ENCODE measurements around the gene MCEE.

DNA sequence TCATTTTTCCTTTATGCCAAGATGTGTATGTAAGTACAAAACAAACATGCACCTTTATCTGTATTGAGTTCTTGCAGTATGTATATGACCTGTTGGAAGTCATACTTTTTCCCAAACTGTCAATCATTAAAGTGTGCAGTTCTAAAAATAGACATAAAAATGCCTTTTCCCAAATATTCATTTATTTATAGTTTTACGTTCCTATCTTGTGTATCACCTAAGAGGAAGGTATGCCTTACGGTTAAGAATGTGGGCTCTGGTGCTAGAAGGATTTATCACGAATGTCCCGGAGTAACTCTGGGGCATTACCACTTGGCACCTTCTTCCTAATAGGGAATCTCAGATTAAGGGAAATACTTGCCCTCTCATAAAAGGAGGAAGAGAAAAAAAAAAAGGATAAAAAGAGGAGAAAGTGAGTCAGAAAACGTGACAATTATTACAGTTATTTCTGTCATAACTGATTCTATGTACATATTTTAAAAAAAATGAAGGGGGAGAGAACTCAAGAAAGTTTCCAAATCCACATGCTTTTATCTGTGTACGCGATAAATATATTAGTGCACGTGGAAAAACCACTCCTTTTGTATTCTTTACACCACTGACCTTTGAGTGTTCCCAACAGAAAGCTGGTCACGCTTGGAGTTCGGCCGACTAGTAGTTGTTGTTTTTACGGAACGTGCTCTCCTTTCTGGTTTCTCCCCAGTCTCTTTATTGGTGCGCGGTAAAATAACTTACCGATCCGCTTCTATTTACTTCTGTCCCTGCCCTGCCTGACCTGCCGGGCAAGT is 721 bp downstream of the MCEE start:
- no peak for TF ChIP-seq POLR2A (IDR thresholded peaks at IDR 0.05)
- TF ChIP-seq, protein P1, sequence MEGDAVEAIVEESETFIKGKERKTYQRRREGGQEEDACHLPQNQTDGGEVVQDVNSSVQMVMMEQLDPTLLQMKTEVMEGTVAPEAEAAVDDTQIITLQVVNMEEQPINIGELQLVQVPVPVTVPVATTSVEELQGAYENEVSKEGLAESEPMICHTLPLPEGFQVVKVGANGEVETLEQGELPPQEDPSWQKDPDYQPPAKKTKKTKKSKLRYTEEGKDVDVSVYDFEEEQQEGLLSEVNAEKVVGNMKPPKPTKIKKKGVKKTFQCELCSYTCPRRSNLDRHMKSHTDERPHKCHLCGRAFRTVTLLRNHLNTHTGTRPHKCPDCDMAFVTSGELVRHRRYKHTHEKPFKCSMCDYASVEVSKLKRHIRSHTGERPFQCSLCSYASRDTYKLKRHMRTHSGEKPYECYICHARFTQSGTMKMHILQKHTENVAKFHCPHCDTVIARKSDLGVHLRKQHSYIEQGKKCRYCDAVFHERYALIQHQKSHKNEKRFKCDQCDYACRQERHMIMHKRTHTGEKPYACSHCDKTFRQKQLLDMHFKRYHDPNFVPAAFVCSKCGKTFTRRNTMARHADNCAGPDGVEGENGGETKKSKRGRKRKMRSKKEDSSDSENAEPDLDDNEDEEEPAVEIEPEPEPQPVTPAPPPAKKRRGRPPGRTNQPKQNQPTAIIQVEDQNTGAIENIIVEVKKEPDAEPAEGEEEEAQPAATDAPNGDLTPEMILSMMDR (IDR thresholded peaks at IDR 0.05): no peak

All from lower leg skin (tissue), 3 donors.